ENCODE data around the gene CLIP4.
"Not testable (repeated sequence)": the region's sequence is repeated elsewhere in the genome, so short reads cannot be mapped to it uniquely, and the experiment has no call there.

CLIP4 gene

DNA sequence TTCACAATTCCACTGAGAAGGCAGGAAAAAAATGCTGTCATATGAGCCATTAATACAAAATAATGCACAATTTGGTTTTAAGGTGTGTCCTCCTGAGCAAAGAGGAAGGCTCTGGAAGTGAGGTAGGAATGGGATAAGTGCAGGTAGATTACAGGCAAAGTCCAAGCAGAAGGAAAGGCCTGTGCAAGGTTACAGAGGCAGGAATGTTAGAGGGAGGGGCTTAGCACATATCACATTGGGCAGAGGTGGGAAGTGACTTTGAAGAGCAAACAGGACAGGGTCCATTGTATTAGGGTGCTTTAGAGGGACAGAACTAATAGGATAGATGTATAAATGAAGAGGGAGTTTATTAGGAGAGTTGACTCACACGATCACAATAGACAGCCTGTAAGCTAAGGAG, 14.7 kb upstream of the CLIP4 start:
- DNase-seq (ENCODE audit: low spot score): no peak

DNA sequence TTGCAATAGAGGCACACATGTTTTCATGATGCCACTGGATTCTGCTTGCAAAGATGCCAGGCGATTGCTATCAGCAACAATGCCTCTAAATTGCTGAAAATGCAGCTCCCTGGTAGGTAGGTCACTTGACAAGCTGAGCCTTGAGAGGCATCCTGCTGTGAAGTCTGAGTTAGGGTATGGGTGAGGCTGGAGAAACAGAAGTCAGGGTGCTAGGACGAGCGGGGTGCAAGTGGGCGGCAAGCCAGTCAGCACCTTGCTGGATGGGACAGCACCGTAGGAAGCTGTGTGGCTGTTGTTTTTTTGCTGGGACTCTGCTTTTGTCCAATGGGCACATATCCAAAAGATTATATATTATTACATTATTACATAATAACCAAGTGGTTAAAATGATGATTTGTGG, 10.5 kb upstream of the CLIP4 start:
- DNase-seq (ENCODE audit: low spot score): no peak

DNA sequence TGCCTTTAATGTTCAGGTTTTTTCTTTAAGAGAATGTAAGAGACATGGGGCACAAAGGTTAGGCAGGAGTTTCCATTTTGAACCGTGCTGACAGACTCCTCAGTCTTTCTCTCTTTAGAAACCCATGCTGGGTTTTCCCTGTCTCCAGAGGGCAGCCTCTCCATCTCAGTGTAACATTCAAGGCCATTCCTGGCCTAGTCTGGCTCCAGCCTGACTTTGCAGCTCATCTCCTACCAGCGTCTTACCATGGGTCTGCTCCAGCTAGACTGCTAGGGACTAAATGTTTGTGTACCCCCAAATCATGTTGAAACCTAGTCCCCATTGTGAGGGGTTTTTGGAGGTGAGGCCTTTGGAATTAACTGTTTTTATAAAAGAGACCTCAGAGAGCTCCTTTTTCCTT, 9.8 kb upstream of the CLIP4 start:
- DNase-seq (ENCODE audit: low spot score): peak; percentile 29

DNA sequence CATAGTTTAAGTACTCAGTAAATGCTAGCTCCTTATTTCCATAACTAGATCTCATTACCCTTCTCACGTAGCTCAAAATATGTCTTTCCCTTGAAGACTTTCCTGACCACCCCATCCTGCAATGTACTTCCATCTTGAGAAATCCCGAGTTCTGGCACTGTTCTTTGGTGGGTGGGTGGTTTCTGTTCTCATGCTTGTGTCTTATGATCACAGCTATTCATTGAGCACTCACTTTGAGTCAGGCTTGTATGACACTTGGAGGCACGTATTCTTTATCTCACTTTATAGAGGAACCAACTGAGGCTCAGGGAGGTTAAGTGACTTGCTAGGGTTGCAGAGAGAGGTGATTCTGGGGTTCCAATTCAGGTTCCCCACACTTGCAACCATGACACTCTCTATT, 9.0 kb upstream of the CLIP4 start:
- no peak for DNase-seq (ENCODE audit: low spot score)

DNA sequence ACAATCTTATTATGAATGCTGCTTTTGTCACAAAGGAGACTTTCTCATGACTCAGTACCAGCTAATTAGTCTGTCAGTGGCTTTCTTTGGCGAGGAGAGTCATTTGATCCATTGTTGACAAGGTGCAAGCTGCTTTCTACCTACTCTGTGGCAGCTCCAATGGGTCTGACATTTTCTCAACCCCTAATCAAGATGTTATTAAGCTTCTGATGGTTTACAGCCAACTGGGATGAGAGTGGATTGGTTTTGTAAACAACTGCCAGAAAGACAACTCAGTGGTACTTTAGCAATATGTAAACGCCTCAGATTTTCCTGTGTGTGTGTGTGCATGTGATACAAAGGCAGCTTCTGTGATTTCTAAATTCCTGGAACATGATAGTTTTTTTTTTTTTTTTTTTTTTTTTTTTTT, 8.2 kb upstream of the CLIP4 start:
- DNase-seq (ENCODE audit: low spot score): no peak

DNA sequence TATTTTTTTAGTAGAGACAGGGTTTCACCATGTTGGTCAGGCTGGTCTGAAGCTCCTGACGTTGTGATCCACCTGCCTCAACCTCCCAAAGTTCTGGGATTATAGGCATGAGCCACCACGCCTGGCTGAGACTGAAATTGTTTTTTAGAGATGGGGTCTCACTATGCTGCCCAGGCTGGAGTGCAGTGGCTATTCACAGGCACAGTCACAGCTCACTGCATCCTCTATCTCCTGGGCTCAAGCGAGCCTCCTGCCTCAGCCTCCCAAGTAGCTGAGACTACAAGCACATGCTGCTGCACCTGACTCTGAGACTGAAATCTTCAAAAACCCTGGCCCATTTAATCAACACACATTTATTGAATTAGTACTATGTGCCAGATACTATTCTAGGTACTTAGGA, 7.7 kb upstream of the CLIP4 start:
- DNase-seq (ENCODE audit: low spot score): not testable (repeated sequence)

DNA sequence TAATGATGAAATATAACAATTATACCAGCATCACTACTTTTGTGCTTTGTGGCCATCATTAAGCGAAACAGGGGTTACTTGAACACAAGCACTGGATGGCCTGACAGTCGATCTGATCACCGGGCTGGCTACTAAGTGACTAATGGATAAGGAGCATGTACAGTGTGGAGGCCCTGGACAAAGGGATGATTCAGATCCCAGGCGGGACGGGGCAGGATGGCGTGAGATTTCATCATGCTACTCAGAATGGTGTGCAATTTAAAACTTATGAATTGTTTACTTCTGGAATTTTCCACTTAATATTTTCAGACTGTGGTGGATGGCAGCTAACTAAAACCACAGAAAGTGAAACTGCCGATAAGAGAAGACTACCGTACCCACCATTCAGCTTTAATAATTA, 7.0 kb upstream of the CLIP4 start:
- DNase-seq (ENCODE audit: low spot score): no peak

DNA sequence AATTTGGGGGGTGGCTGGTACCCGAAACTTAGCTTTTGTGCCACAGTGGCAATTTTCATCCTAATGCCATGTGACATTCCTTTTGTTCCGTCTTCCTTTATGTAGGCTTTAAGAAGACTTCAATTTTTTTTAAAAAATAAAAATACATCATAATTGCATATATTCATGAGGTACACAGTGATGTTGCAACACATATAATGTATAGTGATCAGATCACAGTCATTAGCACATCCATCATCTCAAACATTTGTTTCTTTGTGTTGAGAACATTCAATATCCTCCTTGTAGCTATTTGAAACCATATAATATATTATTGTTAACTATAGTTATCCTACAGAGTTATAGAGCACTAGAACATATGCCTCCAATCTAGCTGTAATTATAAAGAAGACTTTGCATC, 6.0 kb upstream of the CLIP4 start:
- DNase-seq (ENCODE audit: low spot score): no peak

DNA sequence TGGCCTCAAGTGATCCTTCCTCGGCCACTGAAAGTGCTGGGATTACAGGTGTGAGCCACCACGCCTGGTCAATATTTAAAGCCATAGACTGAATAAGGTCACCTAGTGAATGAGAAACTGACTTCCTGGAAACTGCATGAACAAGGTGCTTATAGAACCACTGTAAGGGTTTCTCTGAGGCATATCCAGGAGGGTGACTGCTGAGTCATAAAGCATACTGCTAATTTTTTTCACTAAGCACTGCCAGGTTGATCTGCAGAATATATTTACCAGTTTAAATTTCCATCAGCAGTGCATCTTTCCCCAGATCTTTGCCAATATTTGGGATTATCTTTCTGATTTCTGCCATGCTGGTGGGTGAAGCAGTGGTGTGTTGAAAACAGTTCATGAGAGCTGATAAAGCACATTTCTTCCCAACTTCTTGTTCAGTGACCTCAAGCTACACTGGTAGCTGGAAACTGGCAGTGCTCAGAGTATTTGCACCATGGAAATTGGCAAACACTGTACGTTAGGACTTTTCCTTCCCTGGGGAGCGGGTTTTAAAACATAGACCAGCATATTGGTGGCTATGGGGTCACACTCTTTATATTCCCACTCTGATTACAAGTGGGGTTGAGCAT, 4.2 kb upstream of the CLIP4 start:
- DNase-seq (ENCODE audit: low spot score): no peak

DNA sequence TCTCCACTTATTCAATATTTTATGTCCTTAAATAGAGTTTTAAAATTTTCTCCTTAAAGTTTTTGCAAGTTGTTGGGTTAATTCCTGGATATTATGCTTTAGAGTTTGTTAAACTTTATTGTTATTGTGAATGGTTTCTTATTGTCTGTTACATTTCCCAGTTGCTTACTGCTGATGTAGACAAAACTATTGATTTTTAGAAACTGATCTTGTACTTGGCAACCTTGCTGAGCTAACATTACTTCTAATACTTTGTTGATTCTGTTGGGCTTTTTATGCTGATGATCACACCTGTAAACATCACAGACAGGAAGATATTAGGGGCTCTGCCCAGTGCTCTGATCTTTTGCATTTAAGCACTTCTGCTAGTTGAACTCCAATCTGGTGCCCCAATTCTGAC, 2.8 kb upstream of the CLIP4 start:
- DNase-seq (ENCODE audit: low spot score): no peak

DNA sequence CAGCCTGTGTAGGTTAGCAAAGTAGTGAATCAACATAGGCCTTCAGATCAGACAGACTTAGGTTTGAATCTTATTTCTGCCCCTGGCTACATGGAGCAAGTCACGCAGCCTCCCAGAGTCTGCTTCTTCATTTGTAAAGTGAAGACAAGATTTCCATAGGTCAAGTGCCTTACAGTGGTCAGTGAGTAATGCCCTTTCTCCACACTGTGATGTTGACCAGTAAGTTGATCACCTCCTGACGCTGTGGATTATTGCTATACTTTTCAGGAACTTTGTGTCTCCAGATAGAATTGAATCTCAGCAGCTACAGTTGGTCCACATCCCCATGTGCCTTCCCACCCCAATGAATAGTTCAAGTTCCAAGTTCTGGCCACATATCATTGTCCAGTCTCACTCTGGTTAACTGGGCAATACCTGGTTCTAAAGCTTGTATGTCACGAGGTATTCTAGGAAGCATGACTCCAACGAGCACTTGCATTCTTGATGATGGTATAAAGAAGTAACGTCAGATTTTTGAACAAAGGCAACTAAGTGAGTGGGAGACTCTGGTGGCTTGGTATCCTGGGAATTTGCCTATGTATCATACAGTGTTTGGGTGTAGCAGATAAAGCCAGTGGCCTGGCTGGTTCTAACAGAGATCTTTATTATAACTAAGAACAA, 2.1 kb upstream of the CLIP4 start:
- DNase-seq (ENCODE audit: low spot score): no peak

DNA sequence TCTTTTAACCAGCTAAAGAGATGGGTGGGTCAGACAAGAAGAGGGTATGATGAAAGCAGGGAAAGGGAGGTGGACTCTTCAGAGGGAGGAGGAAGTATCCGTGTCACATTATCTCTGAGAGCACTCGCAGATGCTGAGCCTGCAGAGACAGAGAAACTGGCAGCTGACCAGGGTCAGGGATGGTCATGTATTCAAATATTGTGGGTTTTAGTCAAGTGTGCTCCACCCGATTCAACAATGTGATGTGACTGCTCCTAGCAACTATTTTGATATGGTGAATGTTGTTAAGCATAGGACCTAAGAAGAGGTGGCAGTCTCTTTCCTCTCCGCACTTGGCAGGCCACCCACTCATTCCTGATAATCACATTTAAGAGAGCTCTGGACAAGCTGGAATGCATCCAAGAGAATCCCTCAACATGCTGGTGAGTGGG, 1.3 kb upstream of the CLIP4 start:
- DNase-seq (ENCODE audit: low spot score): peak; percentile 71

DNA sequence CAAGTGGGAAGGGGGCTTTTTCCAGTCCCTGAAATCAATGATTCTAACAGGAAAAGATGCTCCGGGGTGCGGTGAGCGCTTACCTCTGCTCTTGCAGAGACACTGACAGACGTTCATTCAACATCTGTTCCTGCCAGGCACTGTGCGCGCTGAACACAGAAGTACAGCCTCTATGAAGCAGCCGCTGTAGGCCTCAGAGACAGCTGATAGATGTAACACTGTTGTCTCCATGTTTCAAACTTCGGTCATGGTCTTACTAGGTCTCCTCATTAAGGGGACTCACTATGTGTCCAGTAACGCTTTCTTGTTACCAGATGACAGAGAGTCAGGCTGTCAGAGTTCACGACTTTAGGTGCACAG, 649 bp upstream of the CLIP4 start:
- no peak for DNase-seq (ENCODE audit: low spot score)

DNA sequence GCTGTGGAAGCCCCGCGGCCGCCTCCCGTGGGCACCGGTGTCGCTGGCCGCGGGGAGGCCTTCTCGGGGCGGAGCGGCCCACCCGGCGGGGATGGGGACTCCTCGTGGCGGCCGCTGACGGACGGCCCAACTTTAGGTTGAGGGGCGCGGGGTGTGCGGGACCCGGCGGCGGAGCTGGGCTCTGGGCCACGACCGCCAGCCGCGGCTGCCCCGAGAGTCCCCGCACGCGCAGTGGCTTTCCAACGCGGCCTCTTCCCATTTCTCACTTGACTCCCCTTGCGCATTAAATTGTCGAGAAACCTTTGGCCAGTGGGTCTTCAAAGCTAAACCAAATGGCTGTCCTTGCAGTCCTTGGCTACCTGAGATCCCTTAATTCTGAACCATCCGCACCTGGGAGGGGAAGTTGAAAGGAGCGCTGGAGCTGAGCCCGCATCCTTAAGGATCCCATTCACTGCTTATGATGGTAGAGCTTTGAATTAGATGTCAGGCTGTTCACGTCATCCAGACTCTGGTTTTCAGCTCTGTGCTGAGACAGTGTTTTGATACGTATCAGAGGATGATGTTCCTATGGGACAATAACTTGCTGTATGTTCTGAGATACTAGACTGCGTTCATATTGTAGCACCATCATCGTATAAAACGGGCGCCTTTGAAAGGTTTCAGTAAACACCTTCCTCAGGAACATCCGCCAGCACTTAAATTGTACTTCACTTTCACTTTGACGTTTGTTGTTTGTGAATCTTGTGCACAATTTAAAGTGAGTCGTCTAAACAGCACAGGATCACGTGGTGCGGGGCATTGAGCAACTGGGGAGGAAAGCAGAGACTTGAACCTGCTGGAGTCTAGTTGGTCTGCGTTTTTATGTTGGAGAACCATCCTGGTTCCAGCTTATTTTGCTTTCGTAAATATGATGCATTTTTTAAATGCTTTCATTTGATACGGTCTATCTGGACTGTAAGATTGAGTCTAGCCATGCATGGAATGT, 874 bp downstream of the CLIP4 start:
- DNase-seq (ENCODE audit: low spot score): peak; percentile 77

DNA sequence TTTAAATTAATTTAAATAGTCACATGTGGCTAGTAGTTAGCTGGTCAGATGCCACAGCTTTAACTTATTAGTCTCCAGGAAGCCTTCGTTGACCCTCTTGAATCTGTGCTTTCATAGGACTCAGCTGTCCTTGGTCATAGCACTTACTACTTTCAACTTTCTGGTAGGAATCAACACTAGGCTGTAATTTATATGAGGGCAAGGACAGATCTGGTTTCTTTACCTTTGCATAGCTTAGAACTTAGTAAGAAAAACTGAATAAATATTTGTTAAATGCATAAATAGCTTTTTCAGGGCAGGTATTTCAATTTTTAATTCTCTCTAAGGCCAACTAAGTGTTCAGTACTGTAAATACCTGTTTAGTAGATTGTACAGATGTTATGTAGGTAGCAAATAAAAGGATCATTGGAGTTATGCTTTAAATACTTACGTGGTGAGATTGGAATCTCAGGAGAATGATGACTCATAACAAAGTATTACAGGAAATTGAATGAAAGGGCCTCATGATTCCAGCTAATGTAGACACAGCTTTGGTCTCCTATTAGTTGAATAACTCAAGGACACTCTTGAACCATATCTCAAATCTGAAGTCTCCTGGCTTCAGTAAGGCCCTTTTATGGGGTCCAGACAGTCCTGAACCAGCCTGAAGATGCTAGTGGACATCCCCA, 2.6 kb downstream of the CLIP4 start:
- DNase-seq (ENCODE audit: low spot score): peak; percentile 20

DNA sequence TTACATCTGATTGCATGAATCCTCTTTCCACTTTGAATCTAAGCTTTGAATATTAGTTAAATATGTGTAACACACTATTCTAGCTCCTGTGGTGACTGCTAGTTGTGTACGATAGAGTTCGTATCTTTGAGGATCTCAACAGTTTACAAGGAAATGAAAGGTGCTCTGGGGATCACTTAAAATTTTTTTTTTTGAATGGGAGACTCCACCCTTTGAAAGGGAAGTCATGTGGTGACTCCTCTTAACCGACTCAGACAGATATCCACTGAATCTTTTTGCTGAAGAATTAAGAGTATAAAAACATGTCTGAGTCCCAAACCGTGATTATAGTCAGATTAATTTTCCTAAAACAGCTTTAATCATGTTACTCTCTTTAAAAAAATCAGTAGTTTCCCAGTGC, 4.0 kb downstream of the CLIP4 start:
- no peak for DNase-seq (ENCODE audit: low spot score)

DNA sequence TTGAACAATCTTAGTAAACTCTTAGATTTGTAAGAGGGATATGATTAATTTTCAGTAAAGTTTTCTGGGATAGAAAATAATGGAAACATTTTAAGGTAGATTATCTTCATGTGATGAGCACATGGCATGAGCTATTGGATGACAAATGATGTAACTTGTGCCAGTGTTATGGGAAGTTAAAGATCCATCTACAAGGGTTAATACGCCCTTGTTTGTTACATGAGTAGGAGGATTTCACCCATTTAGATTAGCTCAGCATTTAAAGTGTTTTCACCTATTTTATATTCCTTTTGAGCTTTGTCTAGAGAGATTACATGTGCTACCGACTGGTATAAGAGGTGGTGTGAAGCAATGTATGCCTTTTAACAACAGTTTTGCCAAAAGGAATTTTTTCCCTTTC, 5.6 kb downstream of the CLIP4 start:
- no peak for DNase-seq (ENCODE audit: low spot score)

DNA sequence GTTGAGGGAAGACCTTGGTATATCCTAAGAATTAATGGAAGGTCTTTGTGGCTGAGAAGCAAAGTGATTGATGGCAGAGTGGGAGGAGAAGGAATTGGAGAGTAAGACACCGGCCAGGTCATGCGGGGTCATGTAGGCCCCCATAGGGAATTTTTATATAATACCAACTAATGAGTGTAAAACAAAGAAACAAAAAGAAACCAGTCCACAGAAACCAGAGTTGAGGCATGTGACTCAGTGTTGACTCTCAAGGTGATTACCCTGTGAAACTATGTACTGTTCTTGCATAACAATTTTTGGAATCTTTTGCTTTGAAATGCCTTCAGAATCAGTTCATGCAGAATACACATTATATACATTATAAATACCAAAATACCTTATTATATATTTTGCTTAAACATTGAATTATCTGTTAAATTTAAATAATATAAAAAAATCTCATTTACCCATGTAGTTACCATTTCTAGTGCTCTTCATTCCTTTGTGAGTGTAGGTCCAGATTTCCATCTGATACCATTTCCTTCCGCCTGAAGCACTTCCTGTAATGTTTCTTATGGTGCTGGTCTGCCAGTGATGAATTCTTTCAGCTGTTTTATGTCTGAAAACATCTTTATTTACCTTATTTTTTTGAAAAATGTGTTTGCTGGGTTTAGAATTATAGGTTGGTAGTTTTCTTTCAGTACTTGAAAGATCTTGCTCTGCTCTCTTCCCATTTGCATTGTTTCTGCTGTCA, 8.6 kb downstream of the CLIP4 start:
- DNase-seq (ENCODE audit: low spot score): no peak

DNA sequence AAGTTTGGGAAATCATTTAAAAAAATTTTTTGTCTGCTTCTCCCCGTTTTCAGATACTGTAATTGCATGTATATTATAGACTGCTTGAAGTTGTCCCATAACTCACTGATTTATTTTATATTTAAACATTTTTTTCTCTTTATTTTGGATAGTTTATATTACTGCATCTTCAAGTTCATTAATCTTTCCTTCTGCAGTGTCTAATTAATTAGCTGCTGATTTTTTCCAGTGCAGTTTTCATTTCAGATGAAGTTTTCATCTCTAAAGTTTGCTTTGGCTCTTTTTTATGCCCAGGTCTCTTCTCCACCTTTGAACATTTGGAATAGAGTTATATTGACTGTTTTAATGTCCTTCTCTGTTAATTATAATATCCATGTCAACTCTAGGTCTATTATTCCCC, 9.3 kb downstream of the CLIP4 start:
- no peak for DNase-seq (ENCODE audit: low spot score)

DNA sequence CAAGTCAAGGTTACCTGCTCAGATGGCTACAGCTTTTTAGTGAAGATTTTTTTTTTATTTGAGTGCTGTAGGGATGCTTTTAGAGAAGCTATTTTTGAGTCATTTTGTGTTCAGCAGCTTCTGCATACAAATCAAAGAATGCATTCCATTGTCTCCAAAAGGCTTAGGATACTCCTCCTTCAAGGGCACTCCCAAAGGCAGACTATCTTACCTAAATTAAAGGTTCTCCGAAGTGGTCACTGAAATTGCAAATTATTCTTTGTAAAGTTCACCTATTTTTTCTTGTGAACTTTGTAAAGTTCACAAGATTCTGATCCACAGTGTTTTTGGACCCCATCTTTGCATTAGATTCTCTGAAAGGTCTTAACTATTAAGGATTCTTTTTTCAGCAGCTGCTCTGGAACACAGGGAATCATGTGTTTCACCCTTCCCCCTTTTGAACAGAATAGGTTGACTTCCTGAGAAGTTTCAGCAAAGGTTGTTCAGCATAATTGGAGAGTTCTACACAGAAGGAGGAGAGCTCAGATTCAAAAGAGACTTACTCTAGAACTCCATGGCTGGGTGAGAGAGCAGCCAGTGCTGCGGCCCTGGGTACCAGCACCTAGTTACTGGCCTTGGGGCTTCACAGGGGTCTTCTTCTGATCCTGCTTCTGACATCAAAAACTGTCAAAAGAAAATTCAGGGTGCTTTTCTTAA, 14.5 kb downstream of the CLIP4 start:
- no peak for DNase-seq (ENCODE audit: low spot score)

DNA sequence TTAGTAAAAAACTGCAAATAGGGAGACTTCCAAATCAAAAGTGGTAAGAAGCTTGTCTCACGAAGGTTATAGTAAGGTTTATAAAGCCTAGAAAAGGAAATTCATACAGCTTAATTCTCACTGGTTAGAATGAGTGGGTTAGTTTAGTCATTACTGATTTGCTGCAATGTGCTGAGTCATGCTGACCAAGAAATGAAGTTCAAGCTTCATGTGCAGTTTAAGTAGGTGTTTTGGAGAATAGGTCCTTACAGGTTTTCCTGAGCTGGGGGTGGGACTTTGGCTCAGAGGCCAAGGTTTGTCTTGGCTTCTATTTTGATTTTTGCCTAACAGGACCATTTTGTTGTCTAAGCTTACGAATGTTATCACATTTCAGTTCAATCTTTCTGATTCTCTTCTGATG, 15.1 kb downstream of the CLIP4 start:
- DNase-seq (ENCODE audit: low spot score): peak; percentile 81
